HepG2 (cell line): Measurements from ENCODE around the gene URB1. TPM values are rescaled to one million over a fixed set of nuclear protein-coding genes. Genes with fewer than 3 reads are reported as not detected.

ENCODE experiments used
- ATAC-seq: fragments of 200-7000 bp; cut with Tn5 transposase; 3 replicates; pipeline ENCODE4 v1.9.1; 2020; ENCODE audit warnings: mild to moderate bottlenecking, moderate library complexity
- BruUV-seq: library from RNA; stranded (reverse); fragments of 400-500 nt; replicated peaks from 2 replicates; lab custom pipeline; 2021; lab: Mats Ljungman, UMichigan
- CTCF ChIA-PET: fragments of 300-600 bp; formaldehyde crosslinking; extraction: SDS; loops from one replicate; lab custom pipeline; 2021; ENCODE audit warnings: low total read pairs, inconsistent platforms, low intra/inter-chr PET ratio; lab: Yijun Ruan, JAX
- POLR2A ChIA-PET: fragments of 350-600 bp; sonication (Branson Sonifier 250); formaldehyde crosslinking; loops from one replicate; lab custom pipeline; 2020; ENCODE audit warnings: antibody characterized with exemption, inconsistent platforms; lab: Yijun Ruan, JAX
- DNase-seq: peaks from one replicate; pipeline ENCODE4 v3.0.0-alpha.2; 2015; ENCODE audit warnings: low spot score
- FAIRE-seq: peaks from 3 replicates; lab custom pipeline; 2011; peaks lifted over from hg19 to GRCh38; lab: Jason Lieb, UNC
- H2AFZ ChIP-seq: one replicate; pipeline ENCODE4 v1.6.1; 2011; ENCODE audit warnings: low read length, inconsistent platforms
- H3K27ac ChIP-seq: fragments of 300-600 bp; 3 replicates; pipeline ENCODE4 v1.8.0; 2011; ENCODE audit warnings: mixed run types, mild to moderate bottlenecking, mixed read lengths, low read length, inconsistent platforms; ENCODE audit not compliant: insufficient read depth; ENCODE audit errors: extremely low read length
- H3K27me3 ChIP-seq, 2 experiments: fragments of 200-600 bp in 1 of 2; 2 replicates in 1 of 2; 3 replicates in 1 of 2; pipeline versions ENCODE4 v1.6.0 to v1.8.0; 2011; ENCODE audit warnings: low read length in 2 of 2, mild to moderate bottlenecking in 2 of 2, moderate library complexity in 2 of 2, inconsistent platforms in 1 of 2; ENCODE audit not compliant: insufficient read depth in 2 of 2, control insufficient read depth in 1 of 2
- H3K36me3 ChIP-seq, 2 experiments: fragments of 200-600 bp in 1 of 2; replicated peaks in 1 of 2; 2 replicates in 1 of 2; 3 replicates in 1 of 2; pipeline versions ENCODE4 v1.5.1 to v1.8.0; 2011; ENCODE audit warnings: low read length in 2 of 2, inconsistent platforms in 1 of 2; ENCODE audit not compliant: insufficient read depth in 2 of 2, control insufficient read depth in 1 of 2
- H3K4me1 ChIP-seq: 2 replicates; pipeline ENCODE4 v1.5.1; 2012; ENCODE audit warnings: low read length, inconsistent platforms; ENCODE audit not compliant: insufficient read depth
- H3K4me2 ChIP-seq: 2 replicates; pipeline ENCODE4 v1.6.0; 2011; ENCODE audit warnings: low read depth, low read length, inconsistent platforms
- H3K4me3 ChIP-seq, 3 experiments: fragments of 200-600 bp in 1 of 3; sonication (generic), shearing (Covaris generic) in 1 of 3; replicated peaks in 1 of 3; 2 replicates each; pipeline ENCODE4 v1.5.1; 2011 to 2016; ENCODE audit warnings: low read length in 3 of 3, inconsistent platforms in 2 of 3, low read depth in 2 of 3, mild to moderate bottlenecking in 2 of 3, control low read depth in 1 of 3, mixed read lengths in 1 of 3; ENCODE audit not compliant: insufficient read depth in 1 of 3
- H3K79me2 ChIP-seq: one replicate; pipeline ENCODE4 v1.6.1; 2011; ENCODE audit warnings: low read length, inconsistent platforms; ENCODE audit not compliant: insufficient read depth
- H3K9ac ChIP-seq: 2 replicates; pipeline ENCODE4 v1.6.0; 2011; ENCODE audit warnings: mild to moderate bottlenecking, low read depth, low read length, inconsistent platforms; ENCODE audit not compliant: insufficient read depth
- H3K9me3 ChIP-seq: 2 replicates; pipeline ENCODE4 v1.5.1; 2012; ENCODE audit warnings: mild to moderate bottlenecking, low read length
- H4K20me1 ChIP-seq: 2 replicates; pipeline ENCODE4 v1.6.0; 2011; ENCODE audit warnings: inconsistent platforms, mild to moderate bottlenecking, low read length, moderate library complexity; ENCODE audit not compliant: insufficient read depth
- ARID2 ChIP-seq: sonication (generic); formaldehyde crosslinking; IDR thresholded peaks from 2 replicates; pipeline ENCODE4 v1.8.1; 2022; ENCODE audit warnings: mild to moderate bottlenecking, missing genetic modification reagents, borderline replicate concordance
- ARNTL ChIP-seq: sonication (generic); formaldehyde crosslinking; IDR thresholded peaks from 2 replicates; pipeline ENCODE4 v1.4.0; 2020; ENCODE audit warnings: mild to moderate bottlenecking, missing genetic modification reagents
- ATF1 ChIP-seq: IDR thresholded peaks from 2 replicates; pipeline ENCODE4 v1.6.1; 2016; ENCODE audit warnings: mild to moderate bottlenecking, control low read depth
- MYC ChIP-seq: sonication (generic); formaldehyde crosslinking; IDR thresholded peaks from 2 replicates; pipeline ENCODE4 v1.9.0; 2021; ENCODE audit warnings: missing genetic modification reagents, borderline replicate concordance
- NFIC ChIP-seq: IDR thresholded peaks from 2 replicates; pipeline ENCODE4 v1.6.1; 2012; ENCODE audit warnings: mild to moderate bottlenecking, low read length, inconsistent platforms
- RFX5 ChIP-seq: IDR thresholded peaks from 2 replicates; pipeline ENCODE4 v1.6.1; 2011; ENCODE audit warnings: low read depth, low read length, improper control_type of control experiment
- SRF ChIP-seq: IDR thresholded peaks from 2 replicates; pipeline ENCODE4 v1.6.1; 2011; ENCODE audit warnings: mild to moderate bottlenecking, low read depth, low read length, moderate library complexity
- TMF1 ChIP-seq: sonication (generic); formaldehyde crosslinking; IDR thresholded peaks from 2 replicates; pipeline ENCODE4 v1.8.1; 2022; ENCODE audit warnings: low read depth, missing genetic modification reagents
- YY1 ChIP-seq: IDR thresholded peaks from 2 replicates; pipeline ENCODE4 v1.6.1; 2011; ENCODE audit warnings: low read length, low read depth, moderate library complexity, mild to moderate bottlenecking; ENCODE audit not compliant: insufficient read depth, insufficient replicate concordance
- ZNF260 ChIP-seq: sonication (generic); formaldehyde crosslinking; IDR thresholded peaks from 2 replicates; pipeline ENCODE4 v1.4.0; 2020; ENCODE audit warnings: missing genetic modification reagents, low read depth, mild to moderate bottlenecking, borderline replicate concordance
- ZNF572 ChIP-seq: sonication (generic); formaldehyde crosslinking; IDR thresholded peaks from 2 replicates; pipeline ENCODE4 v1.5.1; 2020; ENCODE audit warnings: mild to moderate bottlenecking, missing genetic modification reagents
- ZNF703 ChIP-seq: sonication (generic); formaldehyde crosslinking; IDR thresholded peaks from 2 replicates; pipeline ENCODE4 v1.5.1; 2020; ENCODE audit warnings: missing genetic modification reagents, mild to moderate bottlenecking, moderate library complexity, borderline replicate concordance
- WGBS: methylation state at CpG from one replicate; pipeline ENCODE4 v1.1.6; 2017; ENCODE audit warnings: low lambda C conversion rate; 5-methylcytosine and 5-hydroxymethylcytosine counted together
- in situ Hi-C: cut with HindIII; loops from 2 replicates; pipeline ENCODE4 v1.10.0; 2017; ENCODE audit warnings: low pct_unique_long_range_greater_than_20kb; ENCODE audit not compliant: extremely low pct_ligation_motif_present
- intact Hi-C: fragments of 100-400 bp; cut with micrococcal nuclease; formaldehyde crosslinking; loops from one replicate; pipeline ENCODE4 v1.10.0; 2022; ENCODE audit not compliant: unreplicated experiment
- polyA plus RNA-seq, 8 experiments: library from polyadenylated mRNA; depleted of rRNA in 3 of 8; stranded (reverse) in 7 of 8; unstranded in 1 of 8; fragments of >200 nt; fragmentation: Illumina TruSeq in 4 of 8; extraction: Trizol in 4 of 8; gene quantifications; 2 replicates each; pipeline versions ENCODE4 v1.2.1 to v1.2.3, GENCODE V29; 2011 to 2016; ENCODE audit warnings: low read depth in 4 of 8, missing spikeins in 1 of 8, mixed read lengths in 1 of 8; ENCODE audit not compliant: insufficient read depth in 1 of 8
- total RNA-seq, 5 experiments: library from RNA; depleted of rRNA; stranded (reverse); fragments of >200 nt; fragmentation: Illumina TruSeq; extraction: Trizol; gene quantifications; 2 replicates each; pipeline ENCODE4 v1.2.3, GENCODE V29; 2016; ENCODE audit warnings: low read depth in 1 of 5
- TF ChIP-seq, protein P1 (sequence below): IDR thresholded peaks from 2 replicates; pipeline ENCODE4 v1.6.1; 2016; ENCODE audit warnings: missing compliant biosample characterization, missing genetic modification reagents, borderline replicate concordance
- TF ChIP-seq, protein P2 (sequence below): sonication (generic); formaldehyde crosslinking; conservative IDR thresholded peaks from 2 replicates; pipeline ENCODE4 v1.4.0; 2020; ENCODE audit warnings: missing genetic modification reagents

Gene URB1
- total and polyA plus RNA-seq, 2 of the 13 experiments (the other 11 are each of a cell fraction or from before 2014, with no cell fraction given), result 4.5 to 16.7 TPM

DNA sequence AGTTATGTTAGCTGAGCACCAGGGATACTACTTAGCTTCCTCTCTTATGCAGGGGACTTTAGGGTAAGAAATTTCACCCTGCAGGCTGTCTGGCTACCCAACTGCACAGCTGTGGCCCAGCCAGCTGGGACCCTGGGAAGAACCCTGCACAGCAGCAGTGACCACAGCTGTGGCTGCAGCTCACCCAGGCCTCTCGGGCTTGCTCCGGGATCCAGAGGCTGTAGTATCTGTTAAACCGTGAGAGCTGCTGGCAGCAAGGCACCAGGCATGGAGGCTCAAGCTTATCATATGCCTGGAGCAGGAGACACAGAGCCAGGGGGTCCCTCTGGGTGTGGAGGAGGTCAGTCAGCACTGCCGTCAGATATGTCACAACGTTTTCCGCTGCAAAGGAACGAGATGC lies 40.3 kb downstream of the URB1 start:
- intact Hi-C loops, result no loop called here

More for the DNA sequence above, 40.3 kb downstream of the URB1 start:
- no peak overlapping the region for H2AFZ ChIP-seq
- H3K79me2 ChIP-seq, result no peaks in the 10 kb centered on the region
- H3K36me3 ChIP-seq, result peaks cover 44 to 95% of the 10 kb centered on the region in 2 experiments
- H3K4me1 ChIP-seq, result no peaks in the 10 kb centered on the region
- DNase-seq (no peak), ATAC-seq (no peak), FAIRE-seq (no peak)
- no TSS peak for BruUV-seq
- no peak overlapping the region for H3K4me2 ChIP-seq
- TF ChIP-seq ARNTL (CRISPR knock-in tag) (no peak), SRF (no peak), YY1 (no peak), NFIC (no peak), RFX5 (no peak), TMF1 (CRISPR knock-in tag) (no peak), ZNF572 (CRISPR knock-in tag) (no peak), MYC (CRISPR knock-in tag) (no peak), ARID2 (CRISPR knock-in tag) (no peak), ZNF703 (no peak), ATF1 (CRISPR knock-in tag) (no peak), ZNF260 (CRISPR knock-in tag) (no peak)
- TF ChIP-seq, protein P1, sequence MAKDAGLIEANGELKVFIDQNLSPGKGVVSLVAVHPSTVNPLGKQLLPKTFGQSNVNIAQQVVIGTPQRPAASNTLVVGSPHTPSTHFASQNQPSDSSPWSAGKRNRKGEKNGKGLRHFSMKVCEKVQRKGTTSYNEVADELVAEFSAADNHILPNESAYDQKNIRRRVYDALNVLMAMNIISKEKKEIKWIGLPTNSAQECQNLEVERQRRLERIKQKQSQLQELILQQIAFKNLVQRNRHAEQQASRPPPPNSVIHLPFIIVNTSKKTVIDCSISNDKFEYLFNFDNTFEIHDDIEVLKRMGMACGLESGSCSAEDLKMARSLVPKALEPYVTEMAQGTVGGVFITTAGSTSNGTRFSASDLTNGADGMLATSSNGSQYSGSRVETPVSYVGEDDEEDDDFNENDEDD (CRISPR knock-in tag), result no peak
- TF ChIP-seq, protein P2, sequence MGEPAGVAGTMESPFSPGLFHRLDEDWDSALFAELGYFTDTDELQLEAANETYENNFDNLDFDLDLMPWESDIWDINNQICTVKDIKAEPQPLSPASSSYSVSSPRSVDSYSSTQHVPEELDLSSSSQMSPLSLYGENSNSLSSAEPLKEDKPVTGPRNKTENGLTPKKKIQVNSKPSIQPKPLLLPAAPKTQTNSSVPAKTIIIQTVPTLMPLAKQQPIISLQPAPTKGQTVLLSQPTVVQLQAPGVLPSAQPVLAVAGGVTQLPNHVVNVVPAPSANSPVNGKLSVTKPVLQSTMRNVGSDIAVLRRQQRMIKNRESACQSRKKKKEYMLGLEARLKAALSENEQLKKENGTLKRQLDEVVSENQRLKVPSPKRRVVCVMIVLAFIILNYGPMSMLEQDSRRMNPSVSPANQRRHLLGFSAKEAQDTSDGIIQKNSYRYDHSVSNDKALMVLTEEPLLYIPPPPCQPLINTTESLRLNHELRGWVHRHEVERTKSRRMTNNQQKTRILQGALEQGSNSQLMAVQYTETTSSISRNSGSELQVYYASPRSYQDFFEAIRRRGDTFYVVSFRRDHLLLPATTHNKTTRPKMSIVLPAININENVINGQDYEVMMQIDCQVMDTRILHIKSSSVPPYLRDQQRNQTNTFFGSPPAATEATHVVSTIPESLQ (CRISPR knock-in tag), result no peak
- WGBS, result 100% methylated on average over 2 of the region's 7 CpGs
- no peak overlapping the region for H3K9ac ChIP-seq
- no peaks in the 10 kb centered on the region for H3K9me3 ChIP-seq
- no peak overlapping the region for H3K27ac ChIP-seq
- ChIA-PET CTCF (no interaction called here), POLR2A (no interaction called here)
- in situ Hi-C loops, result no loop called here
- no peaks in the 10 kb centered on the region for H3K27me3 ChIP-seq
- no peak overlapping the region for H3K4me3 ChIP-seq
- no peaks in the 10 kb centered on the region for H4K20me1 ChIP-seq
